Activated CD8-positive, alpha-beta T cell treated with anti-CD3 and anti-CD28 coated beads, Interleukin-2, amount 10 ng/mL, durations not matched to agents 7 days and 5 days (primary cell): ENCODE results near the gene COL18A1. TPM values are rescaled to one million over a fixed set of nuclear protein-coding genes. Genes with fewer than 3 reads are reported as not detected.

Experiments used
- ATAC-seq: fragments of 150-1000 bp; cut with Tn5 transposase; one replicate; pipeline ENCODE4 v1.10.0; 2021; ENCODE audit warnings: moderate library complexity
- CTCF ChIA-PET: fragments of 350-600 bp; sonication (Branson Sonifier 250); formaldehyde crosslinking; loops from one replicate; lab custom pipeline; 2021; ENCODE audit warnings: antibody characterized with exemption; lab: Charles Lee
- POLR2A ChIA-PET: fragments of 350-600 bp; sonication (Branson Sonifier 250); formaldehyde crosslinking; loops from one replicate; lab custom pipeline; 2021; ENCODE audit warnings: antibody characterized with exemption; lab: Charles Lee
- DNase-seq: peaks from one replicate; pipeline ENCODE4 v3.0.0-alpha.2; 2020
- H3K27ac Mint-ChIP-seq: one replicate; pipeline ENCODE4 v1.8.0; 2021; ENCODE audit warnings: mild to moderate bottlenecking, mixed read lengths
- H3K27me3 Mint-ChIP-seq: one replicate; pipeline ENCODE4 v1.8.0; 2021; ENCODE audit warnings: low read depth, mixed read lengths
- H3K36me3 Mint-ChIP-seq: one replicate; pipeline ENCODE4 v1.8.0; 2021; ENCODE audit warnings: low read depth, mixed read lengths
- H3K4me1 Mint-ChIP-seq: one replicate; pipeline ENCODE4 v1.8.0; 2021; ENCODE audit warnings: low read depth, mixed read lengths
- H3K4me3 Mint-ChIP-seq: one replicate; pipeline ENCODE4 v1.8.0; 2021; ENCODE audit warnings: mild to moderate bottlenecking, mixed read lengths
- H3K9me3 Mint-ChIP-seq: one replicate; pipeline ENCODE4 v1.8.0; 2022; ENCODE audit warnings: mixed read lengths; ENCODE audit not compliant: insufficient read depth
- total RNA-seq, 2 experiments: library from RNA; stranded (reverse); gene quantifications; one replicate each; pipeline ENCODE4 v1.2.3, GENCODE V29; 2021

COL18A1 gene
- total RNA-seq, 2 experiments from 2014 or later, result 24.1 to 28.7 TPM

GRCh38 chr21:45549626-45550463, 144.9 kb downstream of the COL18A1 start:
- H3K27ac Mint-ChIP-seq, result peak overlapping the region; percentile 81
- peak overlapping the region; percentile 67 for H3K4me3 Mint-ChIP-seq
- DNase-seq (no peak), ATAC-seq (no peak)
- no peaks in the 10 kb centered on the region for H3K36me3 Mint-ChIP-seq
- H3K27me3 Mint-ChIP-seq, result peaks cover 3% of the 10 kb centered on the region
- no peaks in the 10 kb centered on the region for H3K9me3 Mint-ChIP-seq
- H3K4me1 Mint-ChIP-seq, result peaks cover 43% of the 10 kb centered on the region
- ChIA-PET POLR2A (interaction anchor here (1.0 kb wide), 1 partner anchor 70 kb away, joined by 3 read pairs; no protein-coding TSS in a partner anchor), CTCF (interaction anchor here (0.9 kb wide), 1 partner anchor 272 kb away, joined by 3 read pairs; no protein-coding TSS in a partner anchor)

- peaks cover 43% of the 10 kb centered on the region for H3K4me1 Mint-ChIP-seq
- no peaks in the 10 kb centered on the region for H3K36me3 Mint-ChIP-seq
- ATAC-seq (peak; percentile 30), DNase-seq (peak; percentile 62)
- H3K27ac Mint-ChIP-seq, result peak overlapping the region; percentile 81
- ChIA-PET CTCF (interaction anchor here (0.7 to 1.4 kb wide), 4 partner anchors 46 to 700 kb away, joined by 3 to 4 read pairs (median 3); no protein-coding TSS in a partner anchor), POLR2A (interaction anchor here (0.6 to 1.0 kb wide), 2 partner anchors 71 to 296 kb away, joined by 3 read pairs; no protein-coding TSS in a partner anchor)
- no peaks in the 10 kb centered on the region for H3K9me3 Mint-ChIP-seq
- peaks cover 3% of the 10 kb centered on the region for H3K27me3 Mint-ChIP-seq
- H3K4me3 Mint-ChIP-seq, result peak overlapping the region; percentile 67
These were observed 145.7 kb downstream of the COL18A1 start for GRCh38 chr21:45550522-45551210.

- H3K27me3 Mint-ChIP-seq, result peaks cover 3% of the 10 kb centered on the region
- H3K4me1 Mint-ChIP-seq, result peaks cover 43% of the 10 kb centered on the region
- ATAC-seq (peak; percentile 37), DNase-seq (peak; percentile 58)
- ChIA-PET POLR2A (interaction anchor here (0.6 to 0.7 kb wide), 2 partner anchors 15 to 295 kb away, joined by 3 read pairs; no protein-coding TSS in a partner anchor), CTCF (interaction anchor here (0.7 to 1.4 kb wide), 3 partner anchors 45 to 699 kb away, joined by 3 to 4 read pairs (median 3); no protein-coding TSS in a partner anchor)
- H3K9me3 Mint-ChIP-seq, result no peaks in the 10 kb centered on the region
- peak overlapping the region; percentile 81 for H3K27ac Mint-ChIP-seq
- no peaks in the 10 kb centered on the region for H3K36me3 Mint-ChIP-seq
- H3K4me3 Mint-ChIP-seq, result peak overlapping the region; percentile 64
These were observed 146.4 kb downstream of the COL18A1 start for GRCh38 chr21:45551316-45551715.

DNA sequence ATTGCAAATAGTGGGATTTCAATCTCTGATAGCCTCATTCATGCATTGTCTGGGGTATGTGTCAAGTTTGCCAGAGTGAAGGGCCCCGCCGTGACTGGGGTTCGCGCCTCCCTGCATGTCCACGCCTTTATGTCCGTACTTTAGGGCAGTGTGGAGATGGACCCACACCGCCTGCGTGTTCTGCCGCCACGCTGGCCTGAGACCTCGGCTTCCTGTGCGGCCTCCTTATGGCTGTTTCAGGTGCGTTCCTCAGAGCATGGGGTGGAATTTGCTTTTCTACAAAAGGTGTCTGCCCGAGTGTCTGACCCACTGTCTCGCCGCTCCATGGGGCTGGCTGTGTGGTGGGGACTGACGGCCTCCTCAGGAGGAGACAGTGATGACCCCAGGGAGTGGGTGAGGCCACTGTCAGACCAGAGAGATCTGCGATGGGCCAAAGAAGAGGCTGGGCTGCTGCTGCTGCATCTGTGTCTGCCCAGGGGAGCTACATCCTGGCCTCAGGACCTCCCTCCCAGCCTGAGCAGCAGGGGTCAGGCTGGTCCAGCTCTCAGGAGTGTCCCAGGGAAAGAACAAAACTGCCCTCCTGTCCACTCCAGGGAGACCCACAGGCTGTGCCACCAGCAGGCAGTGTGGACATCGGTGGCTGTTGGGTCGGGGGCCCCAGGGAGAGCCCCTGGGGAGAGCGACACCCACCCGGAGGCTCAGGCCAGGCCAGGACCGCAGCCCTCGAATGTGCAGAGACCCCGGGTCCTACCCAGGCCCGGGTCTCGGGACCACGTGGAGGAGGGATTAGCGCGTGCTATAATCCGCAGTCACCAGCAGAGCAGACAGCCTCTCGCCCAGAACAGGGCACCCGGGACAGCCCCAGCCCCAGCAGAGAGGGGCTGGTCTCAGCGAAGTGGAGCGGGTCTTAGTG, 147.1 kb downstream of the COL18A1 start:
- DNase-seq (no peak), ATAC-seq (no peak)
- Mint-ChIP-seq H3K27ac (peak overlapping the region; percentile 81), H3K4me1 (peaks cover 43% of the 10 kb centered on the region), H3K4me3 (peak overlapping the region; percentile 64), H3K36me3 (no peaks in the 10 kb centered on the region), H3K27me3 (peaks cover 3% of the 10 kb centered on the region), H3K9me3 (no peaks in the 10 kb centered on the region)
- ChIA-PET CTCF (interaction anchor here (1.4 kb wide), 1 partner anchor 44 kb away, joined by 4 read pairs; no protein-coding TSS in a partner anchor), POLR2A (interaction anchor here (0.7 to 0.9 kb wide), 2 partner anchors 14 to 69 kb away, joined by 3 read pairs; no protein-coding TSS in a partner anchor)

DNA sequence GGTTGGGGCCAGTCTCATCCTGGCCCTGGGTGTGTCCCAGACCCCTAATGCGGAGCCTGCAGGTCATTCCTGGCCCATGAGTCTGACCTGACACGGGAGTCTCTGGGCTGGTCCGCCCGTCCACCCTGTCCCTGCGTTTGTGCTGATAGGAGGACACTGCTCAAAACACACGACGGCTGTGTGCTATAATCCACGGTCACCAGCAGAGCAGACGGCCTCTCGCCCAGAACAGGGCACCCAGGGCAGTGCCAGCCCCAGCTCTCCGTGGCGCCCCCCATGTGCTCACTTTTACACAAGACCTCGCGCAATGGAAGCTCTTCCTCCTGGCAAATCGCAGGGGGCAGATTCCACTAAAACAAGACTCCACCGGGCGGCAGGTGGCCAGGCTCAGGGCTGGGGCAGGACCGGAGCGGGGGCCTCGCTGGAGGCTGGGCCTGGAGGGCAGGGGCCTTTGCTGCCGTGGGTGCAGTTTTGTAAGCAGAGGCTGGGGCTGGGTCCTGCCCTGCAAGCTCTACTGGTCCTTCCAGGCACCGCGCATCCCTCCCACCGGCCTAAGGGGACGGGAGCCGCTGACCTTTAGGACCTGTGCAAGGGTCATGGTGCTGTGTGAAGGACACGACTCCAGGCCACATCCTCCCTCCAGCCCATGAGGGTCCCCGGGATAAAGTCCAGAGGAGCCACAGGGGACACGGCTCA, 147.9 kb downstream of the COL18A1 start:
- ChIA-PET POLR2A (interaction anchor here (0.9 kb wide), 1 partner anchor 70 kb away, joined by 3 read pairs; no protein-coding TSS in a partner anchor), CTCF (no interaction called here)
- DNase-seq, result no peak
- H3K27ac Mint-ChIP-seq, result peak overlapping the region; percentile 46
- no peak for ATAC-seq
- peaks cover 3% of the 10 kb centered on the region for H3K27me3 Mint-ChIP-seq
- no peaks in the 10 kb centered on the region for H3K9me3 Mint-ChIP-seq
- peaks cover 43% of the 10 kb centered on the region for H3K4me1 Mint-ChIP-seq
- no peak overlapping the region for H3K4me3 Mint-ChIP-seq
- no peaks in the 10 kb centered on the region for H3K36me3 Mint-ChIP-seq

DNA sequence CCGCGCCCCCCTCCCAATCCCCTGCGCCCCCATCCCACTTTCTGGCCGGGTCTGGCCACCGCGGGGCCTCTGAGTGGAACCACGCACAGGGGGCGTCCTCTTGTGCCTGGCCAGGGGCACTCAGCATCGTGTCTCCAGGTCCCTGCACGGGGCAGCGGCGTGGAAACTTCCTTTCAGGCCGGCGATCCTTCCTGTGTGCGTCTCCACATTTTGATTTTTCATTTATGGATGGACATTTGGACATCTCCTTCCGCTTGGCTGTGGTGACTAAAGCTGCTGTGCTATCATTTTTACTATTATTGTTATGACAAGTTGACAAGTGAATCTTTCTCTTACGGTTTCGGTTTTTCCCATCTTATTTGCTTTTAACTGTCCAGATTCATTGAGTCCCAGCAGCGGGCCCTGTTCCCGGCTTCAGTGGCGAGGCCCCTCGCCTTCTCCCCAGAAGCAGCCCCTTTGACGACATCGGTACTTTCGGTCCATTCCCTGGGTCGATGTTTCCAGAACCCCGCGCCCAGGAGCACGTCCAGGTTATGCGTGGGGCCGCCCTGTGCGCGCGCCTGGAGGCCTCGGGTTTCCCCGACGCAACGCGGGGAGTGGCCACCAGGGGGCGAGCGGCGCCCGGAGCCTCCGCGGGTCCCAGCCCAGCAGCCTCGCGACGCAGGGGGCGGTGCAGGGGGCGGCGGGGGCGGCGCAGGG, 149.7 kb downstream of the COL18A1 start:
- ATAC-seq (peak; percentile 85), DNase-seq (peak; percentile 89)
- Mint-ChIP-seq H3K27me3 (peaks cover 3% of the 10 kb centered on the region), H3K27ac (peak overlapping the region; percentile 89), H3K4me3 (peak overlapping the region; percentile 95), H3K36me3 (no peaks in the 10 kb centered on the region), H3K4me1 (peaks cover 36% of the 10 kb centered on the region), H3K9me3 (no peaks in the 10 kb centered on the region)
- ChIA-PET CTCF (interaction anchor here (0.6 to 1.0 kb wide), 2 partner anchors 33 to 42 kb away, joined by 3 read pairs; no protein-coding TSS in a partner anchor), POLR2A (no interaction called here)

DNA sequence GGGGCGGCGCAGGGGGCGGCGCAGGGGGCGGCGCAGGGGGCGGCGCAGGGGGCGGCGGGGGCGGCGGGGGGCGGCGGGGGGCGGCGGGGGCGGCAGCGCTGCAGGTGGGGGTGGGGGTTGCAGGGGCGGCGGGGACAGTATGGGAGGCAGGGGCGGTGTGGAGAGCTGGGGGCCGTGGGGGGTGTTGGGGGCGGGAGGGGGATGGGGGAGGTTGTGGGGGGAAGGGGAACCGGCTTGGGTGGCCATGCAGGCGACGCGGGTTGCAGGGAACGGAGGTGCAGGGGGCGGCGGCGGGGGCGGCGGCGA, 150.2 kb downstream of the COL18A1 start:
- no peaks in the 10 kb centered on the region for H3K36me3 Mint-ChIP-seq
- peaks cover 3% of the 10 kb centered on the region for H3K27me3 Mint-ChIP-seq
- no peak for DNase-seq
- H3K27ac Mint-ChIP-seq, result no peak overlapping the region
- H3K4me1 Mint-ChIP-seq, result peaks cover 33% of the 10 kb centered on the region
- no peak for ATAC-seq
- H3K4me3 Mint-ChIP-seq, result no peak overlapping the region
- CTCF ChIA-PET, result interaction anchor here (1.0 to 1.6 kb wide), 3 partner anchors 41 to 417 kb away, joined by 3 to 9 read pairs (median 3); no protein-coding TSS in a partner anchor
- POLR2A ChIA-PET, result no interaction called here
- H3K9me3 Mint-ChIP-seq, result no peaks in the 10 kb centered on the region

DNA sequence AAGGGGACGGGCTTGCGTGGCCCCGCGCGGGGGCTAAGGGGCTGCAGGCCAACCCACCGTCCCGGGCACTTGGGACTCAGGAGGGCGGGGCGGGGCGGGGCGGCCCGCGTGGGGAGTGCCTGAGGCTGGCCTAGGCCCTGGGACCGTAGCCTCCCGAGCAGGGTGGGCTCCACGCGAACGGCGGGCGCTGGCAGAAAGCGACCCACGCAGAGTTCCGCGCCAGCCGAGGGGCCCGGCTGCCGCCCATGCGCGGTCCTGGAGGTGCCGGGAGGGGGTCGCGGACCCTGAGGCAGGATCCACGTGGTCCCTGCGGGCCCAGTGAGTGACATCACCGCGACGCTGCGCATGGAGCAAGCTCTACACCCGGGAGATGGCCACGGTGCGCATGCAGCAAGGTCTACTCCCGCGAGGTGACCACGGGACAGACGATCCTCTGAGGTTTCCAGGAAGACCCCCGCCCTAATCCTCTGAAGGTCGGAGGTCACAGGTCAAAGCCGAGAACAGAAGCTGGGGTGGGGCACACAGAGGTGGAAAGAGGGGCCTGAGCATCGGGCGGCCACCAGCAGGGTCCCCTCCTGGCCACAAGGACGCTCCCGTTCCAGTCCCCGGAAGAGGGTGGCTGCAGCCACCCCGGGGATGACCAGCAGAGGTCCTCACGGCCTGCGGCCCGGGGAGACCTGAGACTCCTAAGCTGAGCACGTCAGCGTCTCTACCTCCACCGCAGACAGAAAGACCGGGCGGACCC, 150.8 kb downstream of the COL18A1 start:
- Mint-ChIP-seq H3K27ac (no peak overlapping the region), H3K4me1 (peaks cover 29% of the 10 kb centered on the region), H3K4me3 (no peak overlapping the region), H3K36me3 (no peaks in the 10 kb centered on the region), H3K9me3 (no peaks in the 10 kb centered on the region), H3K27me3 (peaks cover 3% of the 10 kb centered on the region)
- no peak for DNase-seq
- ChIA-PET POLR2A (no interaction called here), CTCF (interaction anchor here (0.7 to 1.6 kb wide), 6 partner anchors 11 to 417 kb away, joined by 3 to 9 read pairs (median 3); no protein-coding TSS in a partner anchor)
- no peak for ATAC-seq

DNA sequence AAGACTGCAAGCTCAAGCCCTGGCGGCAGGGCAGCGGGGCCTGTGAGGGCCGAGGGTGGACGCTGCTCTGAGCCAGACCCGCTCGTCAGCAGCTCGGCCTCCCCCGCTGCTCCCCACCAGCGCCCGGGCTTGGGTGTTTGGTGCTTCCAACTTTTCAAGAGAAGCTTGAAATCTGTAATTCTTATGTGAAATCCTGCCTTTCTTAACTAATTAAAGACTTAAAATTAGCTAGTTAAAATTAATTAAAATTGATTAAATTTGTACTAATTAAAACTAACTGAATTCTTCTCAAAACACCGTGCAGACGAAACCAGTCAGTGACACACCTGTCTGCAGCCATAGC, 151.3 kb downstream of the COL18A1 start:
- H3K36me3 Mint-ChIP-seq, result no peaks in the 10 kb centered on the region
- ATAC-seq (no peak), DNase-seq (no peak)
- no peak overlapping the region for H3K27ac Mint-ChIP-seq
- no peaks in the 10 kb centered on the region for H3K9me3 Mint-ChIP-seq
- ChIA-PET POLR2A (no interaction called here), CTCF (interaction anchor here (0.7 to 1.6 kb wide), 6 partner anchors 11 to 418 kb away, joined by 3 to 9 read pairs (median 3); no protein-coding TSS in a partner anchor)
- H3K4me3 Mint-ChIP-seq, result no peak overlapping the region
- peaks cover 5% of the 10 kb centered on the region for H3K27me3 Mint-ChIP-seq
- peaks cover 24% of the 10 kb centered on the region for H3K4me1 Mint-ChIP-seq
